ENCODE results near the gene SLC22A15.

GRCh38 chr1:116012716-116013115 is 36.4 kb downstream of the SLC22A15 start:
- TF ChIP-seq POLR2AphosphoS5 (IDR thresholded peaks at IDR 0.05): no peak
- TF ChIP-seq, protein P1, sequence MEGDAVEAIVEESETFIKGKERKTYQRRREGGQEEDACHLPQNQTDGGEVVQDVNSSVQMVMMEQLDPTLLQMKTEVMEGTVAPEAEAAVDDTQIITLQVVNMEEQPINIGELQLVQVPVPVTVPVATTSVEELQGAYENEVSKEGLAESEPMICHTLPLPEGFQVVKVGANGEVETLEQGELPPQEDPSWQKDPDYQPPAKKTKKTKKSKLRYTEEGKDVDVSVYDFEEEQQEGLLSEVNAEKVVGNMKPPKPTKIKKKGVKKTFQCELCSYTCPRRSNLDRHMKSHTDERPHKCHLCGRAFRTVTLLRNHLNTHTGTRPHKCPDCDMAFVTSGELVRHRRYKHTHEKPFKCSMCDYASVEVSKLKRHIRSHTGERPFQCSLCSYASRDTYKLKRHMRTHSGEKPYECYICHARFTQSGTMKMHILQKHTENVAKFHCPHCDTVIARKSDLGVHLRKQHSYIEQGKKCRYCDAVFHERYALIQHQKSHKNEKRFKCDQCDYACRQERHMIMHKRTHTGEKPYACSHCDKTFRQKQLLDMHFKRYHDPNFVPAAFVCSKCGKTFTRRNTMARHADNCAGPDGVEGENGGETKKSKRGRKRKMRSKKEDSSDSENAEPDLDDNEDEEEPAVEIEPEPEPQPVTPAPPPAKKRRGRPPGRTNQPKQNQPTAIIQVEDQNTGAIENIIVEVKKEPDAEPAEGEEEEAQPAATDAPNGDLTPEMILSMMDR (IDR thresholded peaks at IDR 0.05): no peak

Measured in suprapubic skin (tissue), 3 donors.